ENCODE data around the gene RAB2B.

Gene RAB2B

DNA sequence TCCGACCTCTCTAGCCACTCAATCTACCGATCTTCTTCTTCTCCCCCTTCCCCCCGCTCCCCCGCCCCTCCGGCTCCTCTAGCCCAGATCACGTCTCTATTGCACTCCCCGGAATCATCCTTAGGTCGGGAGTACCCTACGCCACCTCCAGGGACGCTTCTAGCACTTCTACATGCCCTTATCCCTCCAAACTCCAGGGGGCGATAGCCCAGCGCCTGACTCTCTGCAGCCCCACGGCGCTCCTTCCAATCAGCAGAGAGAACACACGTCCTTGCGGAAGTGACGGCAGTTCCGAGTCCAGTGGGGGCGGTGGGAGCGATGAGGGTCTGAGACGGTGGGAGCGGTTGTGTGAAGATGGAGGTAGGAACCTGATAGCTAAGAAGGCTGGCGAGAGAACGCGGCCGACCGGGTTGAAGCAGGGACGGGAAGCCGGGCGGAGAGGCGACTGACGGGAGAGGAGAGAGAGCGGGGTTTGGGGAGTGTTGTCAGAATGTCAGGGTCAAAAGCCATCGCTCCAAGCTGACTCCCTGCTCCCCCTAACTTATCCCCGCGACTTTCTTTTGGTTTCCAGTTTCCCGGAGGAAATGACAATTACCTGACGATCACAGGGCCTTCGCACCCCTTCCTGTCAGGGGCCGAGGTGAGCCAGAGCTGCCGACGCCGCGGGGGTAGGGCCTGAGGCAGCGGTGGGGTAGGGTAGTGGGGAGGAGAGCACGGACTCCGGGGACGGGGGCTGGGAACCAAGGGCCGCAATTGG is at the start of gene RAB2B, which contains the start of gene TOX4:
Gene RAB2B, minus strand, starts transcription at position 35 of the 757 bp plus-strand sequence. CDS start 87 bp downstream, outside the sequence.
Gene TOX4, plus strand, starts transcription at position 271 of the 757 bp plus-strand sequence. Its CDS starts 84 bp downstream, at position 355.
- peak; percentile 99 for DNase-seq

DNA sequence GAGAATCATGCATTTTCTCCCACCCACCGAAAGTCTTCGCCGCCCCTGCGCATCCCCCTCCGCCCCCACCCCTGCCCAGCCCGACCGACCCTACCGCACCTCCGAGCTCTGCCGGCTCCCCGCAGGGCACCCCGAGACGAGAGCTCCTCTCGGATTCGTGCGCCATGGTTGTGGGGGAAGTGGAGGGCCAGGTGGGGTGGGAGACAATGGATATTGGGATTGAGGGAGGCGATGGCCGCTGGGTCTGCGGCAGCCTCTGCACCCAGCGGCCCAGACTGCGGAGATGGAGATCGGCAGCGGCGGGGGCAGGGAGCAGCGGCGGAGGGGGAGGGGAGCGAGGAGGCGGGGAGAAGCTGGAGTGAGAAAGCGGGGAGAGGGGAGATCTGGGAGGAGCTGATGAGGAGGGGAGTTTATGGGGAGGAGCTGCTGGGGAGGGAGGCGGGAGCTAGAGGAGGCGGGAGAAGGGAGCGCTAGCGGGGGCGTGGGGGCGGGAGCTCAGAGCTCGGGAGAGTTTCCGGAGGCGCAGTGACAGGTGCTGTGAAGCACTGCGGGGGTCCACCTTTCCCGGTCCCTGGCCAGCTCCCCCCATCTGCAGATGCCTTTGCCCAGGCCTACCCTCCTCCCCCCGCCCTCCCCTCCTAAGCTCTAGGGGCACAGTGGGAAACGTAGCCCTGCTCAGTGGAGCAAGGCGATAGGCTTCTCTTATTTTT is 49.4 kb upstream of the RAB2B start, which contains the start of gene SALL2:
Gene SALL2, minus strand, starts transcription at position 385 of the 710 bp plus-strand sequence. Its CDS starts 219 bp downstream, at position 166.
- DNase-seq: peak; percentile 70

DNA sequence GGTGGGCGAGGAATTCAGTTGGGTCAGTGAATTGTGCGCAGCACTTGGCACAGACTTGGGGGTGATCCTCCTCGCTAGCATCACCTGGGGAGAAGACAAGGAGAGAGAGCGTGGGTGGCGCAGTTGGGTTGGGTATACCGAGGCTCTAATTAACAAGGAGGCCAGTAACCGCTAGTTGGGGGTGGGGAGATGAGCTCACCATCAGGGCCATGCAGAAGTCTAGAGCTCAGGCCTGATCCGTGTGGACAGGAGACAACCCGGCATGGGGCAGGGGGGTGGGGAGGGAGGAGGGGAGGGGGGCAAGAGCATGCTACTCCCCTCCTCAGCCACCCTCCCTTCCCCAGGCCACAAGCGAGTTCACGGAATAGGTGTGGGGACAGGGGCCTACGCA is 48.8 kb upstream of the RAB2B start:
- no peak for DNase-seq

DNA sequence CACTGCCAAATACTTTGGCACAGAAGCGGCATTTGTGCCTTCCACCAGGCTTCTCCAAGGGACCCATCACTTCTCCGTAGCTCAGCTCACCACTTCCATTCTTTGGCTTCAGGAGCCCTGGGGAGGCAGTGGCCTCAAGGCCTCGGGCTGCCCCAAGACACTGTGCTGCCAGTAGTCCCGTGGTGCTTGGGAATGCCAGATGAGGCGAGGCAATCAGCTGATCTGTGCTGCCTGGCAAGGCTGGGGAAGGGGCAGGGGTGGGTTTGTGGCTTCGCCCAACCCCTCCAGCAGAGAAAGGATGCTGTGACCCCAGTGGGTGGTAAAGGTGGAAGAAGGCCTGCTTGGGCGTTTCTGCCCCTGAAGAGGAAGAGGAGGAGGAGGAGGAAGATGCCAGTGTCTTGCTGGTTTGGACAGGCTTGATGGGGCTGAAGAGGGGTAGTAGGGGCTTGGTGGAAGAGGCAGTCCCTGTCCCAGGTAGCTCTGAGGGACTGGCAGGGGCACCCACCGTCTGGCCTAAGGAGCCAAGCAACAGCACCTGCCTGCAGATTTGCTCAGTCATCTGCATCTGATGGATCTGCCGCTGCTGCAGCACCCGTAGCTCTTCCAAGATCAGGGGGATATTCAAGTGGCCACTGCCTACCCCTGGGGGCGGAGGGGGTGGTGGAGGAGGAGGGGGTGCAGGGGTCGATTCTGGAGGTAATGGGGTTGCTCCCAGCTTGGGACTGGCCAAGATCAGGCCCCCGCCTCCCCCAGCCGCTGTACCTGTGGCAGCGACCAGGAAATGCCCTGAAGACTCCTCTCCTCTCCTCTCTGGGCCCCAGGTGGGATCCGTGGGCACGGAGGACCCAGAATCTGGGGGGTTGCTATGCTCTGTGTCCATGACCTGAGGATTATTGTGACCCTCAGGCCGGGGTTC is 48.1 kb upstream of the RAB2B start:
- DNase-seq: no peak

DNA sequence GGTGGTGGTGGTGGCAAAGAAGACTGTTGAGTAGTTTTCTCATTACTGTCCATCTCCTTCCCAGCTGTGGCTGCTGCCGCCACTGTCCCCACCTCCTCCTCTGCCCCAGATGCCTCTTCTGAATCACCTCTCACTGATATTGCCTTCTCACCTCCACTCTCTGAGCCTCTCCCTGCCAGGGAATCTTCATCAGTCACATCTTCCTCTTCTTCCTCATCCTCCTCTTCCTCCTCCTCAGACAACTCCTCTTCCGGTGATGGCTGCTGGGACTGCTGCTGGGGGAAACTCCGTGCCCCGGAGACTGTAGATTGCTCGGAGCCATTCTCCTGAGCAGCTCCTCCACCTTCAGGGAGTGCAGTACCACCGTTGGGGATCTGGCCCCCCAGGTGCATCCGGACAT is 46.4 kb upstream of the RAB2B start:
- DNase-seq: no peak

DNA sequence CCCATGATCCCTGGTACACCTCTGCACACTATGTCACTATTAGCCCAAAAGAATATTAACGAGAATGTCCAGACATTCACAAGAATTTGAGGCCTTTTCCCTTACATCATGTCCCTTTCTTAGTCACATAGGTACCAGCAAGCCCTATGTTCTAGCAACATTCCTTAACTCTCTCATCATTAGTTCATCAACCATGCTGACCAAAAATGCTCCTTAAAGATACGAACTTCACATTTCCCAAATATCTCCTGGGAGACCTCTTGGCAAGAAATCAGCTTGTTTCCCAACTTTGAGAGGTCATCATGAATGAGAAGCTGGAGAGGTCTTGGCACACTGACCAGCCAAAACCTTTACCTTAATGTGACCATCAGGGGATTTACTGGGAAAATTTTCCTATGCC is 44.7 kb upstream of the RAB2B start:
- DNase-seq: no peak

DNA sequence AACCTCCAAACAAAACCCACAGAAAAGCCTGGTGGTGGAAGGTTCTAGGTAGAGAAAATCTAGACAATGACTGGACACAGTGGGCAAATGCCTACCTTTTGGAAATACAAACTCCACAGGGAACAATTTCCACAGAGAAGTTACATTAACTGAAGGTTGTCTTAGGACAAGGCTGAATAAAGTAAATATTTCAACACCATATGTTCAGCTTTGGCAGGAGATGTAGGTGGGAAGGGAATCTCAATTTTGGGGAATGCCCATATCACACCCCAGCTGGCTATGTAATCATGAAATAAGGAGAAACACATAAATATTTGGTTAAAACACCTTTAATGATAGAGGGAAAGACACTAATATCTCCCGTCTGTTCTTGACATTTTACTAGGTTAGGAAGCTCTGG is 44.0 kb upstream of the RAB2B start:
- DNase-seq: no peak

DNA sequence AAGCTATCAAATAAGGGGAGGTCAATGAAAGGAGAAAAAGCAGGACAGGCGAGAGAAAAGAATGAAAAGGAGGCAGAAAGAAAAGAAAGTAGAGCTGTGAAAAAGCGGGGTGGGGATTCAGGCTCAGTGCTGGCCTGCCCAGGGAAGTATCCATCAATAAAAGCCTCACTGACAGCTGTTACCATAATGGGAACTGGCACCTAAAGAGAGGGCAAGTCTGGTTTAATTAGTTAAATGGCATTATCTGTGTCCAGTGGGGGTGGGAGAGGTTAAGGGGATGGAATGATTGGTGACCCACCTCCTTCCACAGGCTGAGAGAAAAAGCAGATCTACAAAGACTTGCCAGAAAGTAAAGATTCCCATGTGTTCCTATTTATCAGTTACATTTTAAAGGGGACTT is 42.0 kb upstream of the RAB2B start:
- no peak for DNase-seq

DNA sequence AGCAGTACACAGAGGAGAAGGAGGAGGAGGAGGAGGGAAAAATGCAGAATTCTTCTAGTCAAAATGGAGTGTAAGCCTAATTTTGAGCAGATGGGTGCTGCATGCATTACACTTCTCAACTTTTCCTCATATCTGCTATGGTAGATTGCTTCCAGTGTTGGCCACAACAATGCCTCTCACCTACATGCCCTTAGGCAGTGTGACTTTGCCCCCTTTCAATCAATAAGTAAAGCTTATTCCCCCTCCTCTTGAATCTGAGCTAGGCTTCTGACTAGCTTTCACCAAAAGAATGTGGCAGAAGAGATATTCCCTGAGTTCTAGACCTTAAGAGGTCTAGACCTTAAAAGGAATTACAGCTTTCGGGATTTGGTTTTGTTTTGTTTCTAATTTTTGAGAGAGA is 37.6 kb upstream of the RAB2B start:
- no peak for DNase-seq

DNA sequence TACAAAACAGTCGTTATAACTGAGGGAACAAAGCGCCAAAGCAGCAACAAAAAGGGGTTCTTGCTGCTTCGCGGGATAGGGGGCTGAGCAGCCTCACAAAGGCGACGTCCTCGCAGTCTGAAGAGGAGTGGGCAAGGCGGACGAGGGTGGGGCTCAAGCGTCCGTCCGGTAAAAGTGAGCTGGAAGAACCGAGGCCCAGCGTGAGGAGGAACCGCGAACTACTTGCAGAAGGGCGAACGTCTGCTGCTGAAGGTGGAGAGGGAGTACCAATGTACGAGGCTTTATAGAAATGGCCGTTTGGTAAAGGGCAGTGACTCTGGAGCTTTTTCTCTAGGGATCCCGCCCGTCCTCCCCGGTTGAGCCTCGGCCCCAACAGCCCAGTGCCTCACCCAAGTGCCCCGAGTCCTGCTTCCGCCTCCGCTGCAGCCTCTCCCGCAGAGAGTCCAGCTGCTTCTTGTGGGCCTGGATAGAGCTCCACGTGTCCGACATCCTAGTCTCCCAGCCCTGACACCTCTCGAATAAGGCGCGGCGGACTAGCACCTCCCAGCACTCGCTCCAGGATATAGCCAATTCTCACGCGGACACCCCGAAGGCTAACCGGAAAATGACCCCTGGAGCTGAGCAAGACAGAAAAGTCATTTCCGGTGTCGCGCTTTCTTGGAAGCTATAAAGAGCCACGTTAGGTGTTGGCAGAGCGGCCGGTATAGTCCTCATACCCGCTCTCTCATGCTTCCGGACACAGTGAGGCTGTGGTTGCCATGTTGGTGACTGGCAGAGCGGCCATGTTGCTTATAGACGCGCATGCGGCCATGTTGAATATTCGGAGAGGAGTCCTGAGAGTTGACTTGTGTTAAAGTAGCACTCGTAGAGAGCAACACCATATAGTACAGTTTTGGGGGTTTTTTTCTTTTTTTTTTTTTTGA is 34.2 kb upstream of the RAB2B start, which contains the start of gene METTL3:
Gene METTL3, minus strand, starts transcription at position 606 of the 923 bp plus-strand sequence. Its CDS starts 117 bp downstream, at position 489.
- peak; percentile 96 for DNase-seq

DNA sequence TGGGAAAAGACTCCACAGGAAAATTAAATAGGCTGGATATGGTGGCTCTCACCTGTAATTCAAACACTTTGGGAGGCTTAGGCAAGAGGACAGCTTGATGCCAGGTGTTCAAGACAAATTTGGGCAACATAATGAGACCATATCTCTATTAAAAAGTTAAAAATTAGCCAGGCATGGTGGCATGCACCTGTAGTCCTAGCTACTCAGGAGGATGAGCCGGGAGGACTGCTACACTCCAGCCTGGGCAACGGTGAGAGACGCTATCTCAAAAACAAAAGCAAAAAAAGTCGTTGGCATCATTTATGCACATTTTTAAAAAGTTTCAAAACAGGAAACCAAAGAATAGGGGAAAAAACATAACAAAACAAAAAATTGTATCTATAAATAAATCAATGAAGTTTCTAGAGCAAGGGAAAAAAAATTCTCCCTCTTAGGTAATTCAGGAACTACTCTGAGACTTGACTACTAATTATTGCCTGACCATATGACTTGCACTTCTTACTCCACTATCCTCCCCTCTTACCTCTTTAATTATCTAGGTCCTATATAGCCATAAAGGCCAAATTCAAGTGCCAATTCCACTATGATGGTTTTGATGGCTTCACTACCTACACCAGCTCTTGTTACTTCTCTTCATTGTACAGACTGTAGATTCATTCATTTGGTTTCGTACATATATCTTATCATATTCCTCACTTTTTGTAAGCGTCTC is 32.8 kb upstream of the RAB2B start:
- DNase-seq: peak; percentile 18

DNA sequence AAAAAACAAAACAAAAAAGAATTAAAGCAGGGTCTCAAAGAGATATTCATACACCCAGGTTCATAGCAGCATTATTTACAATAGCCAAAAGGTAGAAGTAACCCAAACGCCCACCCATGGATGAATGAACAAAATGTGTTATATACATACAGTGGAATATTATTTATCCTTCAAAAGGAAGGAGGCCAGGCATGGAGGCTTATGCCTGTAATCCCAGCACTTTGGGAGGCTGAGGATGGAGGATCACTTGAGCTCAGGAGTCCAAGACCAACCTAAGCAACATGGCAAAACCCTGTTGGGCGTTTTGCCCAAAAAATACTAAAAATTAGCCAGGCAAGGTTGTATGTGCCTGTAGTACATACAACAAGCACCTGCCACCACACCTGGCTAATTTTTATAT is 29.8 kb upstream of the RAB2B start:
- DNase-seq: no peak

DNA sequence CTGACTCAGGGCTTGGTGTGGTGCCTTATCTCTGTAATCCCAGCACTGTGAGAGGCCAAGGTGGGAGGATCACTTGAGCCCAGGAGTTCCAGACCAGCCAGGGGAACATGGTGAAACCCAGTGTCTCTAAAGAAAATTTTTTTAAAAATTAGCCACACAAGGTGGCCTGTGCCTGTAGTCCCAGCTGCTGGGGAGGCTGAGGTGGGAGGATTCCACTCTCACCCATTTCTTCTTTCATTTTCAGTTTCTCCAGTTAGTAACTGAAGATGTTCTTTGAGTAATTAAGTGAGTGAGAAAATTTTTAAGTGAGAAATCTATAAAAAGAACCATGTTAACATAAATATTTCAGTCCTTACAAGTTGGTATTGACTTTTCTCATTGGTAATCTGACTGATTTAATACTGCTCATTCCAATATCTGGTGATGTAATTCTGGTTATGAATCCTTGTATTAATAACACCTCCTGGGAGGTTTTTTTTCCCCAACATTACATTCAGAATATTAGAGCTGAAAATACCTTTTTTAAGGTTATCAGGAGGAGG is 28.3 kb upstream of the RAB2B start:
- DNase-seq: peak; percentile 32

DNA sequence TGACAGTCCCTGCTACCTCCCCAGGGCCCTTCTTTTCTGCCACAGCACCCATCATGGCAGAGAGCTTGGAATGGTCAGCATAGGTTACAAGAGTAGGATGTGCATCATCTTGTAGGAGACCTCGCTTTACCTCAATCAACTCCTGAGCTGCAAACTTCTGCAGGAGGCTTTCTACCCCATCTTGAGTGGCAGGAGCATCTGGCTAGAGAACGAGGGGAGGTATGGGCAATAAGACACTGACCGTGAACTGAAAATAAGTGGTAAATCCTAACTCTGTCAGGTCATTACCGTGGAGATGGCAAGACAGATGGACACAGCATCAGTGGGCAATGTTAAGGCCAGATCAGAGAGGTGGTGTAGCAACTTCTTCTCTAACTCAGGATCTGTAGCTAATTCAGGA is 26.6 kb upstream of the RAB2B start:
- DNase-seq: no peak

DNA sequence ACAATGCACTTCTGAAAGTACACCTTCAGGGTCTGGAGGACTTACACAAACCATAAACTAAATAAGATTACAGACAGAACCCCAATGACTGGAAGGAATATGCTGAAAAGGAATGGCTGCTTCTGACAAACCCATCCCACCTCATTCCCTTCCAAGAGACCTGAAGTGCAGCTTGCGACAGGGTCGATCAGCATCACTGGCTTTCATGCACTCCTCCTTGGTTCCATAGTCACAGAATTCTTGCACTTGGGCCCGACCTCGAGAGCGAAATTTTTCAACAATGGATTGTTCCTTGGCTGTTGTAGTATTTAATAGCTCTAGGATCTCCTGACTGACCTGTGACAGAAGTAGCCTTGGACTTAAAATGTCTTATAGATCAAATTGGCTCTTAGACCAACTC is 24.8 kb upstream of the RAB2B start:
- no peak for DNase-seq

DNA sequence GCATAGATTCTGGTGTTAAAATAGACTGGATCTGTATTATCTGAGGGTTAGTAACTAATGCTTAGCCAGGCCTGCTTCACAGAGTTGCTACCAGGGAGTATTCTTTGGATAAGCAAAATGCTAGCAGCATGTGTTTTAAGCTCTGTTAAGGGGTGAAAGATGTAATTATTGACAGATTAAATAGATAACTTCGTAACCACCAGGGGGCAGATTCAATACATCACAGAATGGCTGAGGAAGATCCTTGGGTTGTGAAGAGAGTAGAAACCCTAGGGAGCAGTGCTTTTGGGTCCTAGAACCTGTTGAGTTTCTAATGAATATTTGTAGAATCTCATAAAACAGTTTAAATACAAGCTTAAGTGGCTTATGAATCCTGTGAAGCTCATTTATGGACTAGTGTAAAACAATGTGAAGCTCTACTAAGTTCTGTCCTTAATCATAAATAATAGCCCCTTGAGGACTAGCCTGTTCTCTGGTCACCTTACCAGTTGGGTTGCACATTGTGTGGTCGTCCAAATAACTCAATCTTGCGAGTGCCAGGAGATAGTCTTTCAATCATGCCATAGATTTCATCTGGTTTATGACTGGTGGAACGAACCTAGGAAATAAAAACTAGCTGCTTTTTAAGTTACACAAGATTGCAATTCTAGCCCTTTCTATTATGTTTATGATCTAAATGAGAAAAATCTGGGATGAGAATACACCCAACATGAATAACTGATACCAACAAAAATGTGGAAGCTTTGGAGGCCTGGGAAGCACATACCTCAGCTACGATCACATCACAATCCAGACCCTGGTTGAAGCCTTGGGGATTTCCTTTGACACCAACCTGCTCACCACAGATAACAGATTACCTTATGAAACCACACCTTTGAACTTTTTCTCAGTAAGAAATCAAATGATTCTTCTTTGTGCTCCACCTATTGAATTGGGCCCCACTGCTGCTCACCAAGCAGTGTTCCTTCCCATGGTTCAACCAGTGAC is 22.1 kb upstream of the RAB2B start:
- DNase-seq: peak; percentile 72

DNA sequence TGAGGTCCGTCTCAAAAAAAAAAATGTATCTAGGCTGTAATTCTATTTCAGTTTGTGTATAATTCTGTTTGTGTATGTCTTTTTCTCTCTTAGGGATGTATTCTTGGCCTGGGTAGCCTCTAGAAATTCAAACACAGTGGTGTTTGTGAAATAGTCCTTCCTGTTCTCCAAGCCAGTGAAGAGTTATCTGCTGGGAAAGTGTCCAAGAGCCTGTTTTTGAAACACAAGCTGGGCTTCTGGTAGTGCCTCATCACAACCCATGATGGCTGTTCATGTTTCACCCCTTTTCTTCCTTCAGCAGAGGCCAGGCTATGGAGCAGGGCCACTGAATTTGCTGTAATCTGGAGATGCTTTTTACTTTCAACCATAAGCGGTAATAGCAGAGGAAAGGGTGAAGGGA is 19.7 kb upstream of the RAB2B start:
- DNase-seq: no peak

DNA sequence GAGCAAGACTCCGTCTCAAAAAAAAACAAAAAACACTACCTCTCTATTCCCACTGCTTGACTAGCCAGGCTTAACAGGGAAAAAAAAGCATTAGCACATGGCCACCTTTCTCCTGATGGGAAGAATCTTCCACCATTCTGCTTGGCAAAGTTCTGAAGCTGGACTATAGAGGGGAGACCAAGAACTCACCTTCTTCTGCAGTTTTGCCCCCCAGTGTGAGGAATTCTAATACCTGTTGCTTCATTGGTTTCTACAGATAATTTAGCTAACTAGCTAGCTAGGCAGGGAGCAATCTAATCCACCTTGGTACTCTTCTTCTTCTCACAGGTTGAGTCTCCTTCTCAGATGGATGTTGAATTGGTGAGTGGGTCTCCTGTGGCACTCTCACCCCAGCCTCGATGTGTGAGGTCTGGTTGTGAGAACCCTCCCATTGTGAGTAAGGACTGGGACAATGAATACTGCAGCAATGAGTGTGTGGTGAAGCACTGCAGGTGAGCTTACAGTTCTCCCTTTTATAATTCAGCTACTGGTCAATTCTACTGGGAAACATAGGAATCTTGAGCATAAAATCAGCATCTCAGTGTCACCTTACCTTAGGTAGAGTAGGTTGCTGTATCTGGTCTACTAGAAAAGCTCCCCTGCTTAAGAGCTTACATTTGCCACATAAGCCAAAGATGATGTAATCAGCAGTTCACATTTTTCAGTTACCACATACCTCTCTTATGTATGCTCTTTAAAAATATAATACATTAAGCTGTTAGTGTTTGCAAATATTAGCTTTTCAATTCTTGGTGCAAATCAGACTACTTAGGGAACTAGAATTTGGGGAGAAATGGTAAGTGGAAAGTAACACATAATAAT is 18.4 kb upstream of the RAB2B start:
- no peak for DNase-seq

Measured in CD4-positive, alpha-beta T cell treated with Interleukin-12 subunit alpha and Interleukin-12 subunit beta, for 1 hour (primary cell).